ENCODE measurements around the gene CD99L2.

CD99L2 gene

GRCh38 chrX:150781677-150782076 is 116.8 kb downstream of the CD99L2 start:
- Histone ChIP-seq H3K4me2 (ENCODE audit: low read length) (no peak overlapping the region), H3K4me1 (no peaks in the 10 kb centered on the region), H3K9ac (no peak overlapping the region), H2AFZ (no peak overlapping the region), H3K79me2 (no peaks in the 10 kb centered on the region), H3K27ac (no peak overlapping the region), H3K36me3 (ENCODE audit: control insufficient read depth, insufficient read depth, low read length) (no peaks in the 10 kb centered on the region), H3K4me3 (ENCODE audit: low read depth, low read length) (no peak overlapping the region), H3K27me3 (ENCODE audit: control insufficient read depth, insufficient read depth, low read length) (no peaks in the 10 kb centered on the region), H3K9me3 (ENCODE audit: control insufficient read depth, low read length) (no peaks in the 10 kb centered on the region)
- TF ChIP-seq CTCF (IDR thresholded peaks at IDR 0.05): no peak

- Histone ChIP-seq H3K4me1 (no peaks in the 10 kb centered on the region), H3K36me3 (ENCODE audit: control insufficient read depth, insufficient read depth, low read length) (no peaks in the 10 kb centered on the region), H3K79me2 (no peaks in the 10 kb centered on the region), H2AFZ (no peak overlapping the region), H3K4me3 (ENCODE audit: low read depth, low read length) (no peak overlapping the region), H3K9me3 (ENCODE audit: control insufficient read depth, low read length) (no peaks in the 10 kb centered on the region), H3K4me2 (ENCODE audit: low read length) (no peak overlapping the region), H3K27me3 (ENCODE audit: control insufficient read depth, insufficient read depth, low read length) (no peaks in the 10 kb centered on the region), H3K9ac (no peak overlapping the region), H3K27ac (no peak overlapping the region)
- TF ChIP-seq CTCF (IDR thresholded peaks at IDR 0.05): no peak
Observed at GRCh38 chrX:150779385-150779784, 119.1 kb downstream of the CD99L2 start.

GRCh38 chrX:150777328-150777992 is 121.0 kb downstream of the CD99L2 start:
- H2AFZ ChIP-seq: no peak overlapping the region
- H3K27ac ChIP-seq: no peak overlapping the region
- TF ChIP-seq CTCF (IDR thresholded peaks at IDR 0.05): no peak
- no peaks in the 10 kb centered on the region for H3K36me3 ChIP-seq (ENCODE audit: control insufficient read depth, insufficient read depth, low read length)
- H3K27me3 ChIP-seq (ENCODE audit: control insufficient read depth, insufficient read depth, low read length): no peaks in the 10 kb centered on the region
- H3K9ac ChIP-seq: no peak overlapping the region
- H3K4me3 ChIP-seq (ENCODE audit: low read depth, low read length): no peak overlapping the region
- H3K4me1 ChIP-seq: no peaks in the 10 kb centered on the region
- H3K9me3 ChIP-seq (ENCODE audit: control insufficient read depth, low read length): no peaks in the 10 kb centered on the region
- H3K4me2 ChIP-seq (ENCODE audit: low read length): no peak overlapping the region
- no peaks in the 10 kb centered on the region for H3K79me2 ChIP-seq

GRCh38 chrX:150775569-150776350 is 122.7 kb downstream of the CD99L2 start:
- Histone ChIP-seq H3K79me2 (no peaks in the 10 kb centered on the region), H3K4me3 (ENCODE audit: low read depth, low read length) (no peak overlapping the region), H3K36me3 (ENCODE audit: control insufficient read depth, insufficient read depth, low read length) (no peaks in the 10 kb centered on the region), H2AFZ (no peak overlapping the region), H3K27ac (no peak overlapping the region), H3K9ac (no peak overlapping the region), H3K27me3 (ENCODE audit: control insufficient read depth, insufficient read depth, low read length) (no peaks in the 10 kb centered on the region), H3K9me3 (ENCODE audit: control insufficient read depth, low read length) (no peaks in the 10 kb centered on the region), H3K4me2 (ENCODE audit: low read length) (no peak overlapping the region), H3K4me1 (no peaks in the 10 kb centered on the region)
- no peak for TF ChIP-seq CTCF (IDR thresholded peaks at IDR 0.05)
